Esophagus (tissue), 2 donors: ENCODE data around the gene ACOX1. TPM values are rescaled to one million over a fixed set of nuclear protein-coding genes. Genes with fewer than 3 reads are reported as not detected.

Experiments
- H3K27ac ChIP-seq, 2 donors: one replicate each; pipeline ENCODE4 v1.5.1; 2013; ENCODE audit warnings: low read depth in 2 of 2, mild to moderate bottlenecking in 2 of 2, inconsistent platforms in 1 of 2, low read length in 1 of 2, moderate library complexity in 1 of 2
- H3K27me3 ChIP-seq, 2 donors: one replicate each; pipeline ENCODE4 v1.6.1; 2013; ENCODE audit warnings: low read length in 2 of 2, control low read depth in 1 of 2, mild to moderate bottlenecking in 1 of 2; ENCODE audit not compliant: insufficient read depth in 2 of 2, control insufficient read depth in 1 of 2
- H3K36me3 ChIP-seq, 2 donors: one replicate each; pipeline ENCODE4 v1.6.1; 2013; ENCODE audit warnings: low read length in 1 of 2; ENCODE audit not compliant: control insufficient read depth in 2 of 2, insufficient read depth in 2 of 2
- H3K4me1 ChIP-seq, 2 donors: one replicate each; pipeline ENCODE4 v1.6.1; 2013; ENCODE audit warnings: low read length in 1 of 2; ENCODE audit not compliant: control insufficient read depth in 2 of 2, insufficient read depth in 2 of 2
- H3K4me3 ChIP-seq, 2 donors: one replicate each; pipeline ENCODE4 v1.5.1; 2013; ENCODE audit warnings: low read length in 2 of 2, mild to moderate bottlenecking in 2 of 2, low read depth in 1 of 2, moderate library complexity in 1 of 2
- H3K9me3 ChIP-seq, 2 donors: one replicate each; pipeline ENCODE4 v1.6.1; 2013; ENCODE audit warnings: mild to moderate bottlenecking in 2 of 2, low read depth in 1 of 2, low read length in 1 of 2, moderate library complexity in 1 of 2; ENCODE audit not compliant: control insufficient read depth in 2 of 2, insufficient read depth in 1 of 2
- whole genome bisulfite sequencing, 2 donors: extraction: QIAGEN DNeasy Blood & Tissue Kit; methylation state at CpG; one replicate each; pipeline ENCODE4 v1.1.7; 2013; 5-methylcytosine and 5-hydroxymethylcytosine counted together
- polyA plus RNA-seq, 2 donors: library from polyadenylated mRNA; stranded (reverse); fragments of 200-250 nt; gene quantifications; one replicate each; pipeline ENCODE4 v1.2.3, GENCODE V29; 2013
- donor health status: healthy with polysubstance abuse.
- donor health status: Bipolar disorder and iron deficiency.

Gene ACOX1
- polyA plus RNA-seq, 2 donors, result 22.7 to 37.4 TPM

DNA sequence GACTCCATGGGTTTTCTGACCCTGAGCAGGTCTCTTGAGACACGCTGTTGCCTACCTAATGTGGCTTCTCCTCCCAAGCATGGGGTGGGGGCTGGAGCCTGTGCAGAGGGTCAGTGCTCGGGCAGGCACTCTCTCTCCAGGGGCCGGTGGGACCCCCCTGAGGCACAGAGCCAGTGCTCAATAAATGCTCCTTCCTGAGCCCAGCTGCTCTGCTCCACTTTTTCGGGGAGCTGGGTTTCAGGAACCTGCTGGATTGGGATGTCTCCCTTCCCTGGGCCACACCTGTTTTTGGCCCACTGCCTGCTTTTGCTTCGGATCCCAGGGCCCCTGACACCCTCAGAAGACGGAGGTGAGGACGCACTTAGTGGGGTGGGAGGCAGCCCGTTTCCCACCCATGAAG, 80.9 kb downstream of the ACOX1 start:
- H3K36me3 ChIP-seq, result peaks cover 10 to 39% of the 10 kb centered on the region in 2 donors
- no peaks in the 10 kb centered on the region for H3K27me3 ChIP-seq
- 74% methylated on average over 8 of the region's 8 CpGs for WGBS, 2 donors
- no peaks in the 10 kb centered on the region for H3K9me3 ChIP-seq
- no peak overlapping the region for H3K4me3 ChIP-seq
- no peak overlapping the region for H3K27ac ChIP-seq
- peaks cover 3 to 18% of the 10 kb centered on the region in 2 donors for H3K4me1 ChIP-seq

DNA sequence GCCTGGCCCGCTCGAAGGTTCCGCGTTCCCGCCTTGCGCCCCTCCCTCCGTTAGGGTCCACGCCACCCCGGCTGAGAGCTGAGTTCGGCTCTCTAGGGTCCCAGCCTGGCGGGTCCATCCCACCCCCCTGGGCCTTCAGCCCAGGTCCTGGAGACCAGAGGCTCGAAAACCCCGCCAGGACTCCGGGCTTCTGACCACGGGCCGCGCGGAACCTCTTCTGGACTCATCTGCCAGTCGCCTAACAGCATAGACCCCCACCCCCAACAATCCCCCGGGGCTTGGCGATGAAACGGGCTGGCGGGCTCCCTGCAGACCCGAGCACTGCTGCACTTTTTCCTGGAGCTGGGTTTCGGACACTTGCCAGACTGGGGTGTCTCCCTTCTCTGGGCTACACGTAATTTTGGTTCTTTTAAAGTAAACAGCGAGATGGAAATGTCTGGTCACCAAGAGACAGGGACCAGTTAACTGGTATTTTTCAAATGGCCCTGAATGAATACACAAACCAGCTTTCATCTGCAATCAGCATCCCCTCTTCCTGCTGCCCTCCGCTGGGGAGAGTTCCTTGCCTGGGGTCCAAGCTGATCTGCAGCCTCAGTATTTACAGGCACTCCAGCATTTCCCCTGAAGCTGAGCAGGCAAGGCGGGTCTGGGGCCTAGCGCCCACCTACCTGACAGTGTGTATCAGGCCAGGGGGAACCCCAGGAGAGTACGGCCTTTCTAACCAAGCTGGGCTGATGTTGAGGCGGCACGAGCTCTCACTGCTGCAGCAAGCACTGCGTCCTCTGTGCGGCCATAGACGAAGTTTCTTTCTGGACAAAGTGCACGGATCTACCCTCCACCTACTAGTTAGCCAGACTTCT, 81.6 kb downstream of the ACOX1 start:
- Histone ChIP-seq H3K9me3 (no peaks in the 10 kb centered on the region), H3K4me3 (peak overlapping the region; percentile 81 to 93), H3K4me1 (peaks cover 3 to 18% of the 10 kb centered on the region in 2 donors), H3K36me3 (peaks cover 10 to 45% of the 10 kb centered on the region in 2 donors), H3K27me3 (no peaks in the 10 kb centered on the region), H3K27ac (peak overlapping the region; percentile 97 to 98)
- WGBS, 2 donors, result 48 to 58% methylated on average over 35 to 37 of the region's 37 CpGs

DNA sequence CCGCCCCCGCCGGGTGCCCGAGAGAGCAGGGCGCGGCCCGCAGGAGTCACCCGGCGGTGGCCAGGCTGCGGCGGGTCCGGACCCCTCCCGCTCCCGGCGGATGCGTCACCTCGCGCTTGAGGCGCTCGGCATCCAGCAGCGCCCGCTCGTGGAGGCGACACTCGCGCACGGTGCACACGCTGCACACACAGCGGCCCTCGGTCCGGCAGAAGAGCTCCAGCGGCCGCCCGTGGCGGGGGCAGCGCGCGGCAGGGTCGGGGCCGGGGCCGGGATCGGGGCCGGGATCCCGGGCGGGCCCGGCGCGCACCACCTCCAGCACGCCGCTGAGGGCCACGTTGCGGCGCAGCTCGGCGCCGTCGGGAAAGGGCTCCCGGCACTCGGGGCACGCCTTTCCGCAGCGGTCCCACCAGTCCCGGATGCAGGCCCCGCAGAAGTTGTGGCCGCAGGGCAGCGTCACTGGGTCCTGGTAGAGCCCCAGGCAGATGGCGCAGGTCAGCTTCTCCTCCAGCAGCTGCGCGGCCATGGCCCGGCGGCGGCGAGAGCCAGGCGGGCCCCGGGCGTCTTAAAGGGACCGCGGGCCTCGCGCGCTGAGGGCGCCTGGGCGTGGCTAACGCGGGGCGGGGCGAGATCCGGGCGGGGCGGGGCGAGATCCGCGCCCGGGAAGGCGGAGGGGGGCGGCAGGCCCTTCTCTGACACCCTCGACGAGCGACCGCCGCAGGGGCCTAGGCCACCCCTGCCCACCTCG, 82.4 kb downstream of the ACOX1 start, which contains the start of gene TRIM65:
TRIM65 (minus strand) TSS at position 537 of the 745 bp plus-strand sequence; CDS start at position 523, 14 bp downstream.
- H3K4me1 ChIP-seq, result peaks cover 3 to 18% of the 10 kb centered on the region in 2 donors
- H3K27me3 ChIP-seq, result no peaks in the 10 kb centered on the region
- peaks cover 10 to 45% of the 10 kb centered on the region in 2 donors for H3K36me3 ChIP-seq
- WGBS, 2 donors, result 1% methylated on average over 77 to 102 of the region's 102 CpGs
- H3K27ac ChIP-seq, result peak within 1 kb of the TSS; percentile 97 to 98
- H3K9me3 ChIP-seq, result no peaks in the 10 kb centered on the region
- H3K4me3 ChIP-seq, result peak within 1 kb of the TSS; percentile 81 to 93

DNA sequence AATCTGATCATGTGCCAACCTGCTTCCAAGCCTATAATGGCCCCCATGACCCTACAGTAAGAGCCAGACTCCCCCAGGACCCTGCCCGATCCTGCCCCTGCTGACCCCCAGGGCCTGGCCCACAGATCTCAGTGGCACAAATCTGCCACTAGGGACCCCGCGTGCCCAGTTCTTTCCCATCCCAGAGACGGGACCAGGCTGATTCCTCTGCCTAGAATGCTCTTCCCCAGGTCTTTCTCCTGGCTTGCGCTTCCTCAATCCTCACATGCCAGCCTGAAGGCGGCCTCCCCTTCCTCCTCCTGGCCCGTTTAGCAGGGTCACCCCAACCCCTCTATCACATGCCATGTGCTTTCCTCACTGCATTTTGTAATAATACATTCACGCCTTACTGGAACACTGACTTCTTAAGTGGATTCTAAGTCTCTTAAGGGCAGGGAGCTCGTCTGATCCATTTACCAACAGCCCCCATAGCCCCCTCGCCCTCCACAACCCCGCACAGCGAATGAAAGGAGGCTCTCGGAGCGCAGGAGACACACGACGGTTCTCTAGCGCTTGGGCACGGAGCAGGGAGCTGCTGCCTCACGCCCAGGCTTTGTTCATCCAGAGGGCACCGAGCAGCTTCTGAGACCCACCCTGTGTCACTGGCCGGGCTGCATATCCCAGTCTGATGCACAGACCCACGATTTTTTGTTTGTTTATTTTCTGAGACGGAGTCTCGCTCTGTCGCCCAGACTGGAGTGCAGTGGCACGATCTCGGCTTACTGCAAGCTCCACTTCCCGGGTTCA, 83.4 kb downstream of the ACOX1 start:
- WGBS, 2 donors, result 20 to 21% methylated on average over 28 of the region's 28 CpGs

DNA sequence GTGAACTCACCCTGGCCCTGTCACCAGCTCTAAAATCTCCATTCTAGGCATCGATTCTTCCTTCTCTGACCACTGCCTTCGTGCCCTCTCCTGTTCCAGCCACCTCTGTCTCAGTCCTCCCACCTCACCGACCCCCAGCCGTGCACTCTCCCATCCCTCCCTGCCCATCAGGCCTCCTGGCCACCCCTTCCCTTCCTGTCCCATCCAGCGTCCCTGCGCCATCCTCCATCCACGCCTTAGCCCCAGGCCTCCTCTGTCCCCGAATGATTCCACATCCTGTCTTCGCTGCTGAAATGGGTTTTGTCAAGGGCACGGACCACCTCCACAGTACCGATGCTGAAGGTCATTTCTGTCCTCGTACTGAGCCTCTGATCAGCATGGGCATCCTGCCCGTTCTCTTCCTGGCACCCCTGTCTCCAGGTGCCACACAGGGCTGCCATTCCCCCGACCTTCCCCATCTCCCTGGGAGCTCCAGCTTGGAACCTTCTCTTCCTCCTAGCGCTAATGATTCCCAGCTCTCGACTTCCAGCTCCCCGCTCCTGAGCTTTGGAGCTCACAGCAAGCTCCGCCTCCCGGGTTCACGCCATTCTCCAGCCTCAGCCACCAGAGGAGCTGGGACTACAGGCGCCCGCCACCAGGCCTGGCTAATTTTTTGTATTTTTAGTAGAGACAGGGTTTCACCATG, 84.8 kb downstream of the ACOX1 start:
- Histone ChIP-seq H3K4me1 (peaks cover 3 to 18% of the 10 kb centered on the region in 2 donors), H3K36me3 (peaks cover 8 to 38% of the 10 kb centered on the region in 2 donors), H3K9me3 (no peaks in the 10 kb centered on the region), H3K27me3 (no peaks in the 10 kb centered on the region), H3K4me3 (no peak overlapping the region), H3K27ac (peak overlapping the region in 1 of 2 donors; percentile 45)
- 72 to 81% methylated on average over 22 of the region's 22 CpGs for WGBS, 2 donors

More for the DNA sequence above, 83.4 kb downstream of the ACOX1 start:
- H3K4me1 ChIP-seq, result peaks cover 3 to 18% of the 10 kb centered on the region in 2 donors
- no peaks in the 10 kb centered on the region for H3K9me3 ChIP-seq
- H3K27me3 ChIP-seq, result no peaks in the 10 kb centered on the region
- peak overlapping the region; percentile 32 to 59 for H3K27ac ChIP-seq
- H3K4me3 ChIP-seq, result peak overlapping the region; percentile 57 to 81
- peaks cover 10 to 46% of the 10 kb centered on the region in 2 donors for H3K36me3 ChIP-seq

DNA sequence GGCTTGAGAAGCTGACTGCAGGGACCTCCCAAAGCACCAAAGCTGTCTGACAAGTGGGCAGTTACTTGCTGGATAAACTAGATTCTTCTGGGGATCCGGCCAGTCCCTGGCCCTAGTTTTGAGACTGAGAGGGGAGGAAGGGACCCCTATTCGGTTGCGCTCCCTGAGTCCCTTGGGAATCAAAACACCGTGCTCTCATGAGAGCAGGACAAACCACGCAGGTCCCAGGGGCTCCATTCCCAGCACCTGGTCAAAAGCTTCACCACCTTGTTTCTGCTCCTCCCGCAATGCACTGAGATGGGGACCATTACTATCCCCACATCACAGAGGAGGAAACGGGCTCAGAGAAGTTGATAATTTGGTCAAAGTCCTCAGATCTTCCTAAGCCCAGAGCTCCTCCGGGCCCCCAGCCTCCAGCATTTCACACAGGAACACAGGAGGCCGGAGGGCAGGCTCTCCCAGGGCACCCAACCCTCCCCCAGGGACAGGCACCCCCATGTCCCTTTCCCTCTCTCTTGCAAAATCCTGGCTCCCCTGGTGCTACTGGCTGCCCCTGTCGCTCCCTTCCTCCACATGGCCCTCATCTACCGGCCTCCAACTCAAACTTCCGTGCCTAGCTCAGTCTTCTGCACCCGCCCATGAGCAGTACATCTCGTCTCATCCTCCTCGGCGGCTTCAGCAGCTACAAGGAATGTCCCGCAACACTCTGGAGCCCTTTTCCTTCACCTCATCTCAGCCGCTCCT, 85.5 kb downstream of the ACOX1 start:
- Histone ChIP-seq H3K36me3 (peaks cover 8 to 32% of the 10 kb centered on the region in 2 donors), H3K27ac (peak overlapping the region in 1 of 2 donors; percentile 45), H3K9me3 (no peaks in the 10 kb centered on the region), H3K4me3 (no peak overlapping the region), H3K4me1 (peaks cover 3 to 18% of the 10 kb centered on the region in 2 donors), H3K27me3 (no peaks in the 10 kb centered on the region)
- 87 to 92% methylated on average over 18 of the region's 18 CpGs for WGBS, 2 donors

DNA sequence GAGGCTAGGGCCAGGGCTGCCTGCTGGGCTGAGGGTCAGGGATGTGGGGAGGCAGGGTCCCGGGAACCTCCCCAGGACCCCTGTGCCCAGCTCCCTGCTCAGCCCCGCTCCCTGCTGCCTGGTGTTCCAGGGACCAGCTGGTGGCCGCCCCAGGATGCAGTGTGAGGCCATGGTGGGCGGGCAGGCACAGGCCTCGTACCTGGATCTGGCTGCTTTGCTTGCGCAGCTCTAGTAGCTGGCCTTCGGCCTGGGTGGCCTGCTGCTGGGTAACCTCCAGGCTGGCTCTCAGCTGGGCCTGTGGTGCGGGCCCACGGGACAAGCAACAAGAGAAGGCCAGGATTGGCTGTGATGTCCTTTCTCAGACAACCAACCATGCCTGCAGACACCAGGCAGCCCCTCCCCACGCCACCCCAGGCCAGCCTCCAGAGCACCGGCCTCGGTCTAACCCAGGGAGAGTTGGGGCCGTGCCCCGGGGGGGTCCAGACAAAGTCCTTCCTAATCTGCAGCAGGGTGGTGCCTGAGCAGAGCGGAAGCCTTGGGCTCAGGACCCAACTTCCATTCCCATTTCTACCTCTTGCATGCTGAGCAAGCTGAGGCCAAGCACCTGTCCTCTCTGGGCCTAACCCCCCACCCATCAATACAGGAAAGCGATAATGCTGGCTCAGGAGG, 86.3 kb downstream of the ACOX1 start:
- no peak overlapping the region for H3K27ac ChIP-seq
- no peaks in the 10 kb centered on the region for H3K27me3 ChIP-seq
- H3K36me3 ChIP-seq, result peaks cover 8 to 27% of the 10 kb centered on the region in 2 donors
- H3K4me3 ChIP-seq, result no peak overlapping the region
- no peaks in the 10 kb centered on the region for H3K9me3 ChIP-seq
- H3K4me1 ChIP-seq, result peaks cover 3 to 18% of the 10 kb centered on the region in 2 donors
- WGBS, 2 donors, result 87 to 91% methylated on average over 16 of the region's 16 CpGs
